HG02938 (cell line): ENCODE measurements around the gene C9orf152.
A peak's percentile ranks its signal among the peaks of the same experiment; 100 is the strongest.

Source experiments
- ATAC-seq: cut with Tn5 transposase; IDR thresholded peaks from one replicate; pipeline ENCODE4 v1.9.1; 2021; ENCODE audit warnings: mild to moderate bottlenecking, moderate library complexity; ENCODE audit not compliant: unreplicated experiment

C9orf152 gene

DNA sequence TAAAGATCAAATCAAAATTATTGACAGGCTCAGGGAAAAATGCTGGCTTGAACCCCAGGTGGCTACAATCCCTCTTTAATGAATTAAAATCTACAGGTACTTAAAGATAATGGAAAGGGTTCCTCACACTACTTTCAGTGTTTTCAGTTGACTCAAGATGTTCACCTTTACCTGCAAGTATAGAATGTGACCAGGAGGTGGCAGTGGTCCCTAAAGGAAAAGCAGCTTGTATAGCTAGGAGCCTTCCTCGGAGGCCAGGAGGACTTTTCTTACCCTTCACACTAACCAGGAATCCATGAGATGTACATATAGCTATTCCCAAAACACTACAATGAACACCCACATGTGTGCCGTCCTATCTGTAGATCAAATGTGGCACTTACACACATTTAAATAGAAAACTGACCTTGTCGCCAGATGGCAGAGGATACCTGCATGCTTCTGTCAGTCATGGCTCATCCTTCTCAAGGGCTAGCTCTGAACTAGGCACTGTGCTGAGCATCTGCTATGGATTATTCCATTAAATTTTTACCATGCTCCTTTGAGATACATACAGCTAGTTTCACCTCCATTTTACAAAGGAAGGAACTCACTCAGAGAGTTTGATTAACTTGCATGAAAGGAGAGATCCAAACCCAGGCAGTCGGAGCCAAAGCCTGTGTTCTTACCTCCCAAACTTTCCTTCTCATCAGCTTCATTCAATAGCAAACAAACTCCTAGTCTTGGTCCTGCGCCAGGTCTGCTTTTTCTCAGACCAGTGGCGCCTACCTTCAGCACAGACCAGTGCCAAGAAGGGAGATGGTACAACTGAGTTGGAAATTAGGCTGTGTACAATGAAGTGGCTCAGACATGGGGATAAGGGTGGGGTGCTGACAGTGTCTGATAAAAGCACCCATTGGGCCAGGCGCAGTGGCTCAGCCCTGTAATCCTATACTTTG lies 24.5 kb downstream of the C9orf152 start:
- ATAC-seq, result no peak

DNA sequence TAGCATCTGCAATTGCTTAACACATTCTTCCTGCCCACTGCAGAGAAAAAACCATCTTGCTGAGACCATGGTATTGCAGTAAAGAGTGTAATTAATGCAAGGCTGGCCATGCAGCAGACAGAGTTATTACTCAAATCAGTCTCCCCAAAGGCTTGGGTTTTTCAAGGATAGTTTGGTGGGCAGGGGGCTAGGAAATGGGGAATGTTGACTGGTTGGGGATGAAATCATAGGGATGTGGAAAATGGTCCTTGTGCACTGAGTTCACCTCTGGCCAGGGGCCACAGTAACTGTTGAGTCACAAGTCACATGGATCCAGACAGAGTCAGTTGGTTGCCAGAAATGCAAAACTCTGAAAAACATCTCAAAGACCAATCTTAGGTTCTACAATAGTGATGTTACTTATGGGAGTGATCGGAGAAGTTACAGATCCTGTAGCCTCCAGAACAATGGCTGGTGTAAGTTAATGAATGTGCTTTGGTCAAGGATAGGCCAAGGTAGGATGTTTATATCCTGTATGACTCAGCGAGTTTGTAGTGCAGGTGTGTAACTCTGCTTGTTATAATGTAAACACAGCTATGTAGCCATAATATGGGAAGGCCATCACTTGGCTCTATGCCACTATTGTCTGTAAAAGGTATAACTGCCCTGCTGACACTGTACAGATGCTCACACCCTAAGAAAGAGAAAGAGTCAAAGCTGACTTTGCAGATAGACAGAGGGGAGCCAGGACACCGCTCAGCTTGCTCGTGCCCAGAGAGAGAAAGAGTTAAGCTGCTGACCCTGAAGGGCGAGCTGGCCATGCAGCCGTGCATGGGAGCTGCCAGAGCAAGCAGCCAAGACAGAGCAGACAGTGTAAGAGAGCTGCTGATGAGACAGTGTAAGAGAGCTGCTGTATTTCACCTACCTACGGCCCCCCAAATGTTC lies 27.2 kb downstream of the C9orf152 start:
- ATAC-seq, result no peak

DNA sequence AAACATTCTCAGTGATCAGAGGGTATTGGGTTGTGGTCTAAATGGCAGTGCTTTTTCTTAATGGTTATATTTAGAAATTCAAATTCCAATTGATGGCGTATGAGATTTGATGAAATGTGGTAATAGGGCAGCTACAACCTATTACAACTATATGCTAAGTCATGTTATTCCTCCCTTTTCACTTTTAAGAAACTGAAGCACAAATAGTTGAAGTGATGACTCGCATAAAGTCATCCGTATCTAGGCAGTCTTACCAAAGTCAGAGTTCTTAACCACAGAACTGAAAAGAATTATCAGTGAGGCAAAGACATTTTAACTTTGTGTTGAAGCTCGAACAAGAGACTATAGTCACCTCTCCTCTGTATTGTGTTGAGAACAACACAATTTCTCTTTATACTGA lies 28.2 kb downstream of the C9orf152 start:
- no peak for ATAC-seq

DNA sequence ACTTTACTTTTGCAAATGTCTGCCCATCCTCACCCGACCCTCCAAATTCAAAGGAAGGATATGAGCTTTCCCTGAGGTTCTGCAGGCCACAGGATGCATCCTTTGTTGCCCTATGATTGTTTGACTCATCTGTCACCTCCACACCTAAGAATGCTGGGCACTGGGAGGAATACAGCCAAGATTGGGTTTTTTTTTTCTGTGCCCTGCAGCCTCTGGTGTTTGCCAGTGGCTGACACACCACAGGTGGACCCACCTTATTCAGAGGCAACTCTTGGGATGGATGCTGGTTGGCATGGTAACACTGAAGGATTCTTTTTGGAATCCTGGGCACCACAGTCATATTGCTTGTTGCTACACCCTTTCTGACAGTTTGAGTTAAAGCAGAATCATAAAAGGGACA lies 29.7 kb downstream of the C9orf152 start:
- ATAC-seq, result no peak

DNA sequence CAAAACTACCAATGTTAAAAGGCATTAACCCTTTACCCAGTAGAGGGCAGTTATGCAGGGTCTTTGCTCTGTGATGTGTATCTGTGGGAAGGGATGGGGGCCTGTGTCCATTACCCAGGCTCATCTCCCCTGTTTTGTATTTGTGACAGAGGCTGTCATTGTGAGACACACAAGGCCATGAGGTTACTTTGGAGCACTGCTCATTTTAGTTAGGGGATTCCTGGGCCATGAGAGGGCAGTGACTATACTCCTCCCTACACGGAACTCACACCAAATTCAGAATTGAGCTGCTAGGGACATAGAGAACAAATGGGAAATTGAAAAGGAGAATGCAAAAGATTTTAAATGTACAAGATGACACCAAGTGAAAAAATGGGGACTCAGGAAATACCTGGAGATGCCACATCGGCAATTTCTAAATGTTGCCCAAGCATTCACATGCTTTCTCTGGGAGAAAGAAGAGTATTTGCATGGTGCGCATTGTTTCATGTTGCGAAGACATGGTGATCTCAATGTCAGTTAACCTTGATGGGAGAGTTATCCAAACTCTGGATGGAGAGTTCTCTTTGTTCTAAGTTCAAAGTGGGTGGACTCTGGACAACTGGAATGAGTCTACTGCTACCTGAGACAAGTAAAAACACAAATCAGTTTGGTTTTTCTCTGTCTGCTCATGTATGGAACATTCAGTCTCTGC lies 32.5 kb downstream of the C9orf152 start:
- no peak for ATAC-seq

DNA sequence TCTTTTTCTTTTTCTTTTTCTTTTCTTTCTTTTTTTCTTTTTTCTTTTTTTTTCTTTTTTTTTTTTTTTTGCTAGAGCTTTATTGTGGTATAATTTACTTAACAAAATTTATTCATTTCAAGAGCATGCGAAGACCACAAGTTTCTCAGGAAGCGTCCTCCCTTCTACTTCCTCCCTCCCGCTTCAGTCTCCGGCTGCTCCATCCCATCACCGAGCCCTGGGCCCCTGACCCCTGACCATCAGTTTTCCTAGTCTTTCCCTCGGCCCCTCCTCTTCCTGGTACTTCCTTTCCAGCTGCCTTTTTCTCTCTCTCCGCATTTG lies 34.7 kb downstream of the C9orf152 start:
- no peak for ATAC-seq

DNA sequence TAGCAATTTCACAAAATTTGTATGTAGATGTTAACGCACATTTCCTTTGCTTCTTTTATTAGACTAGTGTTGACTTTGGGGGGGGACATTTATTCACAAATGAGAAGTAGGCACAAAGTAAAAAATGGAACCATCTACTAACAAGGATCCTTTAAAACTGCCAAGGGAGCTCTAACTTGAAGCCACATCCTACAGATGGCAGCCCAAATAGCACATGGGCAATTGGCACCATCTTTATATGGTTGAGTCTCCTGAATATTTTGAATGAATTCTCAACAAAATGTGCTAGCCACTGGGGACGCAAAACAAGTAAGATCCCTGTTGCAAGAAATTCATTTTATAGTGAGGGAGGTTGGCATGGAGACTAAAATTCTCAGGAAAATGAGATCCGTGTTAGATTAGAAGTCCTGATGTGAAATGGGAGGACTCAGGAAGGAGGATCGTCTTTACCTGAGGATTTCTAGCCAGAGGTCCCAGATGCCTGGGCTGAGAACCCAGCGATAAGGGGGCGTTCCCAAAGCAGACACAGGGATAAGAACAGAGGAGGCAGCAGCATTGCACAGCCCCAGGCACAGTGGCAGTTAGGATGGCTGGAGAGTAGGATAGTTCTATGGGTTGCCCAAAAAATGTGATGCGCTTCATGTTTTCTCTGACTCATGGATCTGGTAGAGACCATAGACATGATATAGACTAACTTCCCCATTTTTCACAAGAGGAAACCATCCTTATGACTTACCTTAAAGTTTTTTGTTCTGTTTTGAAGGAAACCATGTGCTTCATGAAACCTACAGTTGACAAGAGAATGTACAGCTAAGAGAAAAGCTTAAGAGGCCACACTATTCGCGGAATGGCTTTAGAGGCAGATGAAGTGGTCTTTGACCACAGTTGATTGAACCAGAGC lies 37.4 kb downstream of the C9orf152 start:
- ATAC-seq, result no peak

DNA sequence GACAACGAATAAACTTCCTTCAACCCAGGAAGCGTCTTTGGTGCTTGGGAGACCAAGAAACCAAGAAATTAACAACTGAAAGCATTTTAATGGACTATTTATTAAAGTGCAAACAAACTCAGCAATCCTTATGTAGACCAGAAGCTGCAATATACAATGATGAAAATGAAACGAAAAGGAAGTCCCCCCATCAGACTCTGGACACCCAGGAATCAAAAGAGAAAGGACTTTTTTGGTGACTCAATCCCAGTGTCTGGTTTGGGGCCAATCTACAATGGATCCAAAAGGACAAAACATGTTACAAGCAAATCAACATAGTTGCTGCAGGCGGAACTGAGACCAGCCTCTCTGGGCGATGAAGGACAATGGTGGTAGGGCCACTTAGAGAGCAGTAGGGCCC lies 39.5 kb downstream of the C9orf152 start:
- no peak for ATAC-seq

DNA sequence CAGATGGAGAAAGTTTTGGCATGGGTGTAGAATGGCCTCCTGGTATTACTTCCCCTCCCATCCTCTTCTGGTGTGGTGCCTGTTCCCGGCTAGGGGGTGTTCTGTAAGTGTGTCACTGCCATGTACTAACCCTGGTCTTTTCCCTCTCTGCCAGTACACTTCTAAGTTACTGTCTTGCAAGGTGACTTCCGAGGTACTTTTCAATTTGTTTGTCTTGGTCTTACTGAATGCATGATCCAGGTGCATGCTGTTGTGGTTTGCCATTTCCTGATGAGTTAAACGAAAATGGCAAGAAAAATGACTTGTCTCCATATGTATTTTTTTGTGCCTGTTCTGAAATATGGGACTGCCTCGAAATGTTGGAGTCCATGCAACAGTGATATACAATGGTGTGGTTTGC lies 46.0 kb downstream of the C9orf152 start:
- no peak for ATAC-seq

DNA sequence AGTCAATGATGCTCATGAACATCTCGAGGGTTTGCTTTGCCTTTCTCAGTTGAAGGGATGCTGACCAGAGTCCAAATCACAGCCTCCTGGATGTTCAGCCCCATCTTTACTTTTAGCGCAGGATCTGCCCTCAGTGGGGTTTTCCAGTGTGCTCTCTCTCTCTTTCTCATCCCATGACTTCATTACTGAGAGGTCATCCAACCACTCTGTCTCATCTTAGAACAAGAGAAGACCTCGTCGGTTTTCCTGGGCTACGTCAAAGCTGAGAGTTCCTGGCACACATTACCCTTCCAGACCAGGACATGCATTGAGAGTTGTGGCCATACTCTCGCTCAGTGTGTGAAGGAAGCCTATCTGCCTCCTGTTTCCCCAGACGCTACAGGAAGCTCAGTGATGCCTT lies 47.3 kb downstream of the C9orf152 start:
- ATAC-seq, result no peak

DNA sequence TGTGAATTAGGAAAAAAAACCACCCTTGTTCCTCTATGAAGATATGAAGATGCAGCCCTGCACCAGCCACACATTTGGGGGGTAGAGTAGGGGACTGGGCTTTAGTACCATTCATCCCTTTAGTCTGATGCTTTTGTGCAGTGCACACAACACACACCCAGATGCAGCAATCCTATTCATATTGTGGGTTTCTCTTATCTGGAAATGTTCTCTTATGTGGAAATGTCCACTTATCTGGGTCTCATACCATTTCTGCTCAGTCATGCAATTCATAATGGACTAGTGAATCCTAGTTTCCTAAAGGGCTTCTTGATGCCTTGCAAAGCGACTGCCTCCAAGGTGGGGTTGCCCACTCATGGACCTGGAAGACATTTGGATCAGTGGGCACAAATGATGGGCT lies 47.8 kb downstream of the C9orf152 start:
- ATAC-seq, result no peak

DNA sequence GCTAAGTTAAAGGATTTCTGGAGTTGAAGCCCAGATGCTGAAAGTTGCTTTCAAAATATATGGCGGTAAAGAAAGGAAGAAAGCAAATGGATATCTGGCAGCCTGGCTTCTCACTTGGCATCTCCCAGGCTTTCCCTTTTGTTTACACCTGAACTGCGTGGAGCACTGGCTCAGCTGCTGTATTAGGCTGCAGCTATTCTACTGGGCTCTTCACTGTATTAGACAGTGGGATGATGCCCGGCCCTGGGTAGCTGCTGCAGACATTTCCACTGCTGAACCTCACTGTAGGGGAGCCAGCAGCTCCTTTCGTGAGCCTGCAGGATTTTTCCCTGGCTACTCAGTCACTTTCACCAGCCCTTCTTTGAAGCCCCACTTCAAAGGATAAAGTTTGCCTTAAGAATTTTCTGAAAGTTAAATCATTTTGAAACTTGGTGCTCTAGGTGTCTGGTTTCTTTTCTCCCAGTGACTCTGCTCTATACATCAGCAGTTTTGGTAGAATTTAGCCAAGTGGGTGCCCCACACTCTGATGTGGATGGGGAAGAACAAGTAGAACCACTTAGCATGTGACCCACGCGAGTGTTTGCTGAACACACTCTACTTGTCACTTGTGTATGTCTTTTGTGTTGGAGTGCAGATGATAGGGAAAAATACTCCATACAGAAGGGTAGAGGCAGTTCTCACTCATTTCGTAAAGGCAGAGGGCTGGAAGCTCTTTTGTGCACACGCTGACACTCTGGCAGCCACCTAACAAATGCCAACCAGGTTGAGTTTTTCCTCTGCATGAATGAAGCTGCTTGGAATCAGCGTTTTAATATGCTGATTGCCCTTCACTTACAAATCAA lies 49.9 kb downstream of the C9orf152 start:
- no peak for ATAC-seq

DNA sequence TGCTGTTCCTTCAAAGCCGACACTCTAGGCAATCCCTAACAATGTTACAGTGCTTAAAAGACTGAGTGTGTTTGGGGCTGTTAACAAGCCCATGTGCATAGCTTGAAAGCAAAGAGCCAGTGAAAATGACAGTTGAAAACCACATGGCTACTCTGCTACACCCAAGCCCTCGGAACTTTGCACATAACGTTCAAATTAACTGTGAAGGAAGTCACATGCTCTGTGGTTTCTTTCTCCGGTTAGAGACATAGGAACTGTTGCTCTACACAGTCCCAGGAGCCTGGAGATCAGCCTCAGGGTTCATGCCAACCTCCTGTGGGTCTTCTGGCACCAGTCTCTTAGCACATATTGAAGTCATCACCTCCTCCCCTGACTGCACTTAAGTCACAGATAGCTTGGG lies 51.1 kb downstream of the C9orf152 start:
- peak; percentile 83 for ATAC-seq

DNA sequence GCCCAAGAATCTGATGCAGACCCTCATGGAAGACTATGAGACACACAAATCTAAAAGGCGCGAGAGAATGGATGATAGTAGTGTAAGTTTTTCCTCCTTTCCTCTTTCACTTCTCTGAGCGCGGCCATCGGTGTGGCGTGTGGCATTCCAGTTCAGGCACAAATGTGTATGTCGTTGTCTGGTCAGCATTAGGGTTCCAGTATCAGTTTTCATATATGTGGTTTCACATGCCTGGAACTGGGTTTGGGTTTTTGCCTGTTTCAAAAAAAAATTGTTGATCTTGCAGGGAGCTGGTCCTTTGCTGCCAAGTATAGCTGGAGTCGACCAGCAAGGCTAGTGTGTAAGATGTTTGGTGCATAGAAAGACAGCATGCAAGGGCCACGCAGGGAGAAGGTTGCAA lies 51.5 kb downstream of the C9orf152 start:
- peak; percentile 6 for ATAC-seq

DNA sequence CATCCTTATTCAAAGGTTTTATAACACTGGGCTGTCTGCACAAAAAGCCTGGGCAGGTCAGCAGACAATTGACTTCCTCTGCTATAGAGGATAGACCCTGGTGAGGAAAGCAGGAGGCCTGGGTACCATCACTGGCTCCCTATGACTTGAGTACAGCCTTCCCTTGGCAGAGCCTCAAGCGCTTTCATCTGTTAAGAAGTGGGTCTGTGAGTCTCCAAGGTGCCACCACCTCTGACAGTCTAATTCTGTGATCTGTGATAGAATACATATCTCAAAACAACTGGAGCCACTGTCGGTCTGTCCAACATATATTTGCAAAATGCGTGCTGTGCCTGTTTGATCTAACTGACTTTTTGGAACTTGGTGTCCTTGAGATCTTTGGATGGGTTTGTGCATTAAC lies 52.2 kb downstream of the C9orf152 start:
- ATAC-seq, result no peak

DNA sequence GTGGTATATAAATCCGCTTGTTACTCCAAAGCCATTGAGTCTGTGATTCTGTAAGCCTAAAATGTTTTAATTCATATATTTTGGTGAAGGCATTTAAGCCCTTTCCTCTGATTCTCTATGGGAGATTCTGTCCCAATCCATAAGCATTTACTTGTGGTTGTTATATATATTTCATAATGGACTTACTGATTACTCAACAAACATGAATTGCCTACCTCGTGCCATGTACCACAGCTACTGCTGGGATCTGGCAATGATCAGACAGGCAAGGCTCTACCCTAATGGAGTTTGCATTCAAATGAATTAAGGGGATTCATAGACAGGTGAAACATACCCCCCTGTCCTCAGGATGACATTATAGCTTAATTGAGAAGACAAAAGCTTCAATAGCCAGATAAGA lies 54.5 kb downstream of the C9orf152 start:
- ATAC-seq, result no peak

DNA sequence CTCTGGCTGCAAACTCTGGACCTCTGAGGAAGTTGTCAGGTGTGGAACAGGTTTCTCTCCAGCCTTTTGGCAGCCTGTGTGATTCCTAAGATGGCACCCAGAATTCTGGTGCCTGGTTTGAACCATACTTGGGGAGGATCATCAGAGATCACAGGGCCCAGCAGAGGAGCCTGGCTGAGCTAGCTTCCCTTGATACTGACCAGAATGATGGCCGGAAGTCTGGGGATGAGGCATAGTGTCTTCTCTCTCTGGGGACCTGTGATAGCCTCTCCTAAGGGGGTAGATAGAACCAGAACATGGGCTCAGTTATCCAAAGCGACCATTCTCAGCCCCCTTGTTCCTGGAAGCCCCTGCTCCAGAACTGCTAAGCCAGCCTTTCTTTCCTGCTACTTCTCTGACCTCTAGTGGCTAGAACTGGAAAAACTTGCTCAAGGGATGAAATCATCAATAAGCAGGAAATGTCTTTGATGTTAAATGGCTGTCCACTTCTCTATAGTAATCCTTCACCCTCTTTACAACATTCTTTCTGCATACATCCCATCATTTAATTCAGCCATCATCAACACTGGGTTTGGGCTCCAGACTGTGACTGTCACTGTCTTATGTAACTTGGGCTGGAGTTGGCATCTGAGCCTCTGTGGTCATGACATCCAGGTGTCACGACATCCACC lies 55.1 kb downstream of the C9orf152 start:
- ATAC-seq, result no peak
